Choroid plexus epithelial cell (primary cell): ENCODE data around the gene MAML2.

ENCODE experiments used
- DNase-seq: peaks from one replicate; pipeline ENCODE4 v3.0.0-alpha.2; 2010; ENCODE audit warnings: low read depth
- H3K4me3 ChIP-seq: 2 replicates; pipeline ENCODE4 v1.5.1; 2011; ENCODE audit warnings: low read depth, mild to moderate bottlenecking, control low read depth, low read length, moderate library complexity
- CTCF ChIP-seq: conservative IDR thresholded peaks from 2 replicates; pipeline ENCODE4 v1.5.1; 2011; ENCODE audit warnings: low read depth, mild to moderate bottlenecking, control low read depth, inconsistent platforms, low read length, moderate library complexity

The MAML2 gene

GRCh38 chr11:96223083-96223482, 119.9 kb downstream of the MAML2 start:
- no peak overlapping the region for H3K4me3 ChIP-seq
- DNase-seq, result no peak
- TF ChIP-seq CTCF, result no peak

- TF ChIP-seq CTCF, result no peak
- no peak for DNase-seq
- H3K4me3 ChIP-seq, result no peak overlapping the region
These were observed 120.9 kb downstream of the MAML2 start for GRCh38 chr11:96222102-96222501.

GRCh38 chr11:96221244-96222070, 121.5 kb downstream of the MAML2 start:
- H3K4me3 ChIP-seq, result no peak overlapping the region
- DNase-seq, result no peak
- TF ChIP-seq CTCF, result no peak

GRCh38 chr11:96219981-96220623, 122.9 kb downstream of the MAML2 start:
- DNase-seq, result peak; percentile 69
- no peak overlapping the region for H3K4me3 ChIP-seq
- TF ChIP-seq CTCF, result no peak

- TF ChIP-seq CTCF, result no peak
- H3K4me3 ChIP-seq, result no peak overlapping the region
- DNase-seq, result no peak
These were observed 124.1 kb downstream of the MAML2 start for GRCh38 chr11:96218901-96219300.

- TF ChIP-seq CTCF, result no peak
- DNase-seq, result no peak
- no peak overlapping the region for H3K4me3 ChIP-seq
These were observed 125.0 kb downstream of the MAML2 start for GRCh38 chr11:96218006-96218405.
